Measurements from ENCODE around the gene SUGCT. TPM values are rescaled to one million over a fixed set of nuclear protein-coding genes. Genes with fewer than 3 reads are reported as not detected.

The SUGCT gene
- total and polyA plus RNA-seq, 5 donors from 2014 or later = 0.52 to 3.1 (median 1.5) TPM; not detected in 1

GRCh38 chr7:40760293-40760964 is 625.6 kb downstream of the SUGCT start:
- no peaks in the 10 kb centered on the region for H3K4me1 Mint-ChIP-seq
- Histone ChIP-seq H3K9me3 (ENCODE audit: control insufficient read depth in 2 of 2, low read length in 2 of 2) (no peaks in the 10 kb centered on the region), H3K27ac (ENCODE audit: insufficient read depth, low read length, poor library complexity, severe bottlenecking) (no peak overlapping the region), H3K36me3 (ENCODE audit: control insufficient read depth, insufficient read depth, low read length) (no peaks in the 10 kb centered on the region), H3K4me3 (ENCODE audit: low read depth, low read length) (no peak overlapping the region), H3K4me1 (ENCODE audit: control insufficient read depth, insufficient read depth, low read length, poor library complexity, severe bottlenecking) (no peaks in the 10 kb centered on the region), H3K27me3 (ENCODE audit: control insufficient read depth, insufficient read depth, low read length) (no peaks in the 10 kb centered on the region)
- H3K27me3 Mint-ChIP-seq = no peaks in the 10 kb centered on the region
- no peaks in the 10 kb centered on the region for H3K36me3 Mint-ChIP-seq
- no peak overlapping the region for H3K4me3 Mint-ChIP-seq
- DNase-seq (no peak), ATAC-seq (ENCODE audit: low read depth in 2 of 2) (no peak)
- peaks cover 0 to 3% (median 0%) of the 10 kb centered on the region in 7 donors for H3K9me3 Mint-ChIP-seq
- H3K27ac Mint-ChIP-seq = no peak overlapping the region

- H3K27ac ChIP-seq (ENCODE audit: insufficient read depth, low read length, poor library complexity, severe bottlenecking) = no peak overlapping the region
- H3K9me3 Mint-ChIP-seq = peaks cover 0 to 4% (median 0%) of the 10 kb centered on the region in 7 donors
- no peak overlapping the region for H3K4me3 ChIP-seq (ENCODE audit: low read depth, low read length)
- no peaks in the 10 kb centered on the region for H3K27me3 ChIP-seq (ENCODE audit: control insufficient read depth, insufficient read depth, low read length)
- H3K9me3 ChIP-seq (ENCODE audit: control insufficient read depth in 2 of 2, low read length in 2 of 2) = no peaks in the 10 kb centered on the region
- no peaks in the 10 kb centered on the region for H3K4me1 Mint-ChIP-seq
- H3K27ac Mint-ChIP-seq = no peak overlapping the region
- ATAC-seq (ENCODE audit: low read depth in 2 of 2) (no peak), DNase-seq (no peak)
- H3K36me3 ChIP-seq (ENCODE audit: control insufficient read depth, insufficient read depth, low read length) = no peaks in the 10 kb centered on the region
- H3K4me3 Mint-ChIP-seq = no peak overlapping the region
- H3K27me3 Mint-ChIP-seq = no peaks in the 10 kb centered on the region
- no peaks in the 10 kb centered on the region for H3K36me3 Mint-ChIP-seq
- H3K4me1 ChIP-seq (ENCODE audit: control insufficient read depth, insufficient read depth, low read length, poor library complexity, severe bottlenecking) = no peaks in the 10 kb centered on the region
Measured at GRCh38 chr7:40760987-40761386, 626.2 kb downstream of the SUGCT start.

- no peak overlapping the region for H3K27ac Mint-ChIP-seq
- H3K27ac ChIP-seq (ENCODE audit: insufficient read depth, low read length, poor library complexity, severe bottlenecking) = no peak overlapping the region
- no peak overlapping the region for H3K4me3 Mint-ChIP-seq
Measured at GRCh38 chr7:40761762-40762560, 627.2 kb downstream of the SUGCT start.

GRCh38 chr7:40763319-40764287 is 628.8 kb downstream of the SUGCT start:
- no peaks in the 10 kb centered on the region for H3K36me3 ChIP-seq (ENCODE audit: control insufficient read depth, insufficient read depth, low read length)
- H3K4me1 ChIP-seq (ENCODE audit: control insufficient read depth, insufficient read depth, low read length, poor library complexity, severe bottlenecking) = no peaks in the 10 kb centered on the region
- no peaks in the 10 kb centered on the region for H3K27me3 ChIP-seq (ENCODE audit: control insufficient read depth, insufficient read depth, low read length)
- Mint-ChIP-seq H3K4me3 (no peak overlapping the region), H3K27ac (no peak overlapping the region), H3K4me1 (no peaks in the 10 kb centered on the region), H3K36me3 (no peaks in the 10 kb centered on the region), H3K27me3 (no peaks in the 10 kb centered on the region), H3K9me3 (peaks cover 0 to 4% (median 0%) of the 10 kb centered on the region in 7 donors)
- H3K9me3 ChIP-seq (ENCODE audit: control insufficient read depth in 2 of 2, low read length in 2 of 2) = no peaks in the 10 kb centered on the region
- no peak for DNase-seq
- ATAC-seq (ENCODE audit: low read depth in 2 of 2) = no peak
- no peak overlapping the region for H3K4me3 ChIP-seq (ENCODE audit: low read depth, low read length)
- H3K27ac ChIP-seq (ENCODE audit: insufficient read depth, low read length, poor library complexity, severe bottlenecking) = no peak overlapping the region

More at GRCh38 chr7:40761762-40762560, 627.2 kb downstream of the SUGCT start:
- Histone ChIP-seq H3K4me3 (ENCODE audit: low read depth, low read length) (no peak overlapping the region), H3K27me3 (ENCODE audit: control insufficient read depth, insufficient read depth, low read length) (no peaks in the 10 kb centered on the region), H3K36me3 (ENCODE audit: control insufficient read depth, insufficient read depth, low read length) (no peaks in the 10 kb centered on the region), H3K4me1 (ENCODE audit: control insufficient read depth, insufficient read depth, low read length, poor library complexity, severe bottlenecking) (no peaks in the 10 kb centered on the region), H3K9me3 (ENCODE audit: control insufficient read depth in 2 of 2, low read length in 2 of 2) (no peaks in the 10 kb centered on the region)
- DNase-seq (no peak), ATAC-seq (ENCODE audit: low read depth in 2 of 2) (no peak)
- Mint-ChIP-seq H3K4me1 (no peaks in the 10 kb centered on the region), H3K36me3 (no peaks in the 10 kb centered on the region), H3K9me3 (peaks cover 0 to 4% (median 0%) of the 10 kb centered on the region in 7 donors), H3K27me3 (no peaks in the 10 kb centered on the region)

- H3K36me3 Mint-ChIP-seq = no peaks in the 10 kb centered on the region
- no peak overlapping the region for H3K27ac Mint-ChIP-seq
- ATAC-seq (ENCODE audit: low read depth in 2 of 2) = no peak
- Histone ChIP-seq H3K9me3 (ENCODE audit: control insufficient read depth in 2 of 2, low read length in 2 of 2) (no peaks in the 10 kb centered on the region), H3K4me1 (ENCODE audit: control insufficient read depth, insufficient read depth, low read length, poor library complexity, severe bottlenecking) (no peaks in the 10 kb centered on the region), H3K27me3 (ENCODE audit: control insufficient read depth, insufficient read depth, low read length) (no peaks in the 10 kb centered on the region), H3K27ac (ENCODE audit: insufficient read depth, low read length, poor library complexity, severe bottlenecking) (no peak overlapping the region), H3K4me3 (ENCODE audit: low read depth, low read length) (no peak overlapping the region), H3K36me3 (ENCODE audit: control insufficient read depth, insufficient read depth, low read length) (no peaks in the 10 kb centered on the region)
- no peaks in the 10 kb centered on the region for H3K4me1 Mint-ChIP-seq
- peaks cover 0 to 2% (median 0%) of the 10 kb centered on the region in 7 donors for H3K9me3 Mint-ChIP-seq
- no peak overlapping the region for H3K4me3 Mint-ChIP-seq
- no peaks in the 10 kb centered on the region for H3K27me3 Mint-ChIP-seq
- DNase-seq = no peak
Measured at GRCh38 chr7:40765639-40766038, 630.8 kb downstream of the SUGCT start.

GRCh38 chr7:40772096-40772495 is 637.3 kb downstream of the SUGCT start:
- no peak for ATAC-seq (ENCODE audit: low read depth in 2 of 2)
- no peak for DNase-seq
- no peak overlapping the region for H3K4me3 Mint-ChIP-seq
- Histone ChIP-seq H3K9me3 (ENCODE audit: control insufficient read depth in 2 of 2, low read length in 2 of 2) (no peaks in the 10 kb centered on the region), H3K27me3 (ENCODE audit: control insufficient read depth, insufficient read depth, low read length) (no peaks in the 10 kb centered on the region), H3K36me3 (ENCODE audit: control insufficient read depth, insufficient read depth, low read length) (no peaks in the 10 kb centered on the region), H3K27ac (ENCODE audit: insufficient read depth, low read length, poor library complexity, severe bottlenecking) (no peak overlapping the region), H3K4me3 (ENCODE audit: low read depth, low read length) (no peak overlapping the region), H3K4me1 (ENCODE audit: control insufficient read depth, insufficient read depth, low read length, poor library complexity, severe bottlenecking) (no peaks in the 10 kb centered on the region)
- H3K9me3 Mint-ChIP-seq = peaks cover 0 to 4% (median 0%) of the 10 kb centered on the region in 7 donors
- no peaks in the 10 kb centered on the region for H3K36me3 Mint-ChIP-seq
- no peak overlapping the region for H3K27ac Mint-ChIP-seq
- H3K27me3 Mint-ChIP-seq = no peaks in the 10 kb centered on the region
- H3K4me1 Mint-ChIP-seq = no peaks in the 10 kb centered on the region

- no peak for ATAC-seq (ENCODE audit: low read depth in 2 of 2)
- H3K9me3 Mint-ChIP-seq = peaks cover 0 to 4% (median 0%) of the 10 kb centered on the region in 7 donors
- no peak overlapping the region for H3K27ac Mint-ChIP-seq
- H3K4me1 Mint-ChIP-seq = no peaks in the 10 kb centered on the region
- H3K36me3 Mint-ChIP-seq = no peaks in the 10 kb centered on the region
- no peak for DNase-seq
- Histone ChIP-seq H3K27me3 (ENCODE audit: control insufficient read depth, insufficient read depth, low read length) (no peaks in the 10 kb centered on the region), H3K27ac (ENCODE audit: insufficient read depth, low read length, poor library complexity, severe bottlenecking) (no peak overlapping the region), H3K36me3 (ENCODE audit: control insufficient read depth, insufficient read depth, low read length) (no peaks in the 10 kb centered on the region), H3K4me1 (ENCODE audit: control insufficient read depth, insufficient read depth, low read length, poor library complexity, severe bottlenecking) (no peaks in the 10 kb centered on the region), H3K9me3 (ENCODE audit: control insufficient read depth in 2 of 2, low read length in 2 of 2) (no peaks in the 10 kb centered on the region), H3K4me3 (ENCODE audit: low read depth, low read length) (no peak overlapping the region)
- no peak overlapping the region for H3K4me3 Mint-ChIP-seq
- H3K27me3 Mint-ChIP-seq = no peaks in the 10 kb centered on the region
Measured at GRCh38 chr7:40773656-40774055, 638.9 kb downstream of the SUGCT start.

All from CD4-positive, CD25-positive, alpha-beta regulatory T cell (primary cell).